ENCODE measurements around the gene CRTC1.
A peak's percentile ranks its signal among the peaks of the same experiment; 100 is the strongest.
"Not testable (repeated sequence)": the region's sequence is repeated elsewhere in the genome, so short reads cannot be mapped to it uniquely, and the experiment has no call there.

CRTC1 gene

GRCh38 chr19:18729933-18730530 lies 46.6 kb downstream of the CRTC1 start:
- ChIA-PET POLR2A (ENCODE audit: low non-redundant PET) (no interaction called here), CTCF (interaction anchor here (0.6 kb wide), 2 partner anchors 11 to 385 kb away, joined by 3 to 4 read pairs; no protein-coding TSS in a partner anchor)
- DNase-seq (ENCODE audit: low spot score), result no peak
- no peak for TF ChIP-seq CTCF (conservative IDR thresholded peaks at IDR 0.05; ENCODE audit: low read depth)
- peak overlapping the region; percentile 9; the same call in 1 of the 2 replicates for H3K27ac ChIP-seq

GRCh38 chr19:18730885-18731513 lies 47.5 kb downstream of the CRTC1 start:
- POLR2A ChIA-PET (ENCODE audit: low non-redundant PET), result no interaction called here
- peak overlapping the region; percentile 9; the same call in 1 of the 2 replicates for H3K27ac ChIP-seq

DNA sequence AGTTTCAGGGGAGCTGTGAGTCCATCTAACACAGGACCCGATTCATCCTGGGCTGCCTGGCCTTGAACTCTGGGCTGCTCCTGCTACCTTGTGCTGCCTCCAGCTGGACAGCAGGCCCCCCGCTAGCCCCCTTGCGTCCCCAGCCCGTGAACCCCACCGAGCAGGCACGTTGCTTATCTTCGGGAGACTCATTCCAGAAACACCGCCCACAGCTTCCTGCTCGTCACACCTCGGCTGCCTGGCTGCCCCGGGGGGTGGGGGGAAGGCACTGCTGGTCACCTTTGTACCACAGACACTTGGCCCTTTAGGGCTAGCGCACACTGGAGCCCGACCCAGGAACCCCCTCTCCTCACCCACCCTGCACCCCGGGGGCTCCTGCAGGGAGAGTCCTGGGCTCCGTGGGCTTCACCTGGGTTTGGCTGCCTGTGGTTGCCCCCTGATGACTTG lies 48.1 kb downstream of the CRTC1 start:
- DNase-seq (ENCODE audit: low spot score), result peak; percentile 23
- CTCF ChIA-PET, result no interaction called here
- TF ChIP-seq CTCF (conservative IDR thresholded peaks at IDR 0.05; ENCODE audit: low read depth), result no peak
- POLR2A ChIA-PET (ENCODE audit: low non-redundant PET), result no interaction called here
- no peak overlapping the region for H3K27ac ChIP-seq

More at GRCh38 chr19:18730885-18731513, 47.5 kb downstream of the CRTC1 start:
- no peak for DNase-seq (ENCODE audit: low spot score)
- CTCF ChIA-PET, result interaction anchor here (0.6 to 0.7 kb wide), 2 partner anchors 281 to 323 kb away, joined by 3 read pairs; no protein-coding TSS in a partner anchor
- TF ChIP-seq CTCF (conservative IDR thresholded peaks at IDR 0.05; ENCODE audit: low read depth), result no peak

DNA sequence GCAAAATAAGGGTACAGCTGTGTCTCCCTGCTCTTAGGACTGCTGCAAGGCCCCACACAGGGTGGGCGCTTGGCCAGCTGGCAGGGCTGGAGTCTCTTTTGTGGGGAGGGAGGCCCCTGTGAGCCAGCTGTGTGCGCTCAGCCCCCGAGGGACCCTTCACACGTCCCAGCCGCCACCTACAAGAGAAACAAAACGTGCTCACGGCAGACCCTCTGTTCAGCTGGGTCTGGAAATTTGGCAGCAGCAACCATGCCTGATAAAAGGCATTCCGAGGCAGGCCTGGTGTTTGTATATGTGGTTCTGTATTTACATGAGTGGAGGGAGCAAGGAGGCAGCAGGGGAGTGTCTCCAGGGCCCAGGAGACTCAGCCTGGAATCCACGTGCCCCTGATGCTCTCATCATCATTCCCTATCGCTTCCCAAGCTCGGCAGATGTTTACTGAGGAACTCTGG lies 49.7 kb downstream of the CRTC1 start:
- ChIA-PET CTCF (no interaction called here), POLR2A (ENCODE audit: low non-redundant PET) (interaction anchor here (0.7 kb wide), 1 partner anchor 12 kb away, joined by 10 read pairs; no protein-coding TSS in a partner anchor)
- no peak overlapping the region; the same call in 1 of the 2 replicates for H3K27ac ChIP-seq
- no peak for DNase-seq (ENCODE audit: low spot score)
- TF ChIP-seq CTCF (conservative IDR thresholded peaks at IDR 0.05; ENCODE audit: low read depth), result no peak

DNA sequence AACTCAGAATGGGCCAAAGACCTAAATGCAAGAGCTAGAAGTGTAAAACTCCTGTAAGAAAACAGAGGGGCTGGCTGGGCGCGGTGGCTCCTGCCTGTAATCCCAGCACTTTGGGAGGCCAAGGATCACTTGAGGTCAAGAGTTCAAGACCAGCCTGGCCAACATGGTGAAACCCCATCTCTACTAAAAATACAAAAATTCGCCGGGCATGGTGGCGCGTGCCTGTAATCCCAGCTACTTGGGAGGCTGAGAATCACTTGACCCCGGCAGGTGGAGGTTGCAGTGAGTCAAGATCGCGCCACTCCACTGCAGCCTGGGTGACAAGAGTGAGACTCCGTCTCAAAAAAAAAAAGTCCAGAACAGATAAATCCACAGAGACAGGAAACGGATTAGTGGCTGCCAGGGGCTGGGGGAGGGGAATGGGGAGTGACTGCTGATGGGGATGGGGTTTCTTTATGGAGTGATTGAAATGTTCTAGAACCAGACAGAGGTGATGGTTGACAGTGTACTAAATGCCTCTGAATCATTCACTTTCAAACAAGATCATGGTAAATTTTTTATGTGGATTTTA lies 50.4 kb downstream of the CRTC1 start:
- DNase-seq (ENCODE audit: low spot score); CTCF ChIA-PET; H3K27ac ChIP-seq; POLR2A ChIA-PET (ENCODE audit: low non-redundant PET): not testable (repeated sequence)

- no peak for DNase-seq (ENCODE audit: low spot score)
- CTCF ChIA-PET, result no interaction called here
- H3K27ac ChIP-seq, result no peak overlapping the region
- POLR2A ChIA-PET (ENCODE audit: low non-redundant PET), result no interaction called here
- no peak for TF ChIP-seq CTCF (conservative IDR thresholded peaks at IDR 0.05; ENCODE audit: low read depth)
Measured at GRCh38 chr19:18735324-18735723, 51.8 kb downstream of the CRTC1 start.

GRCh38 chr19:18735752-18736151 lies 52.3 kb downstream of the CRTC1 start:
- ChIA-PET POLR2A (ENCODE audit: low non-redundant PET) (no interaction called here), CTCF (no interaction called here)
- no peak overlapping the region for H3K27ac ChIP-seq
- no peak for TF ChIP-seq CTCF (conservative IDR thresholded peaks at IDR 0.05; ENCODE audit: low read depth)
- DNase-seq (ENCODE audit: low spot score), result no peak
